HepG2 (cell line): ENCODE data around the gene PSIP1. TPM values are rescaled to one million over a fixed set of nuclear protein-coding genes. Genes with fewer than 3 reads are reported as not detected.

Experiments used
- AGO2 ChIP-seq: fragments of 200-400 bp; formaldehyde crosslinking; optimal IDR thresholded peaks from 2 replicates; pipeline ENCODE3; 2017; ENCODE audit warnings: mild to moderate bottlenecking, low read depth, low read length, moderate library complexity
- ARNT ChIP-seq: fragments of 450-650 bp; IDR thresholded peaks from 2 replicates; pipeline ENCODE4 v1.6.1; 2017
- FOXA3 ChIP-seq: IDR thresholded peaks from 2 replicates; pipeline ENCODE4 v1.6.1; 2016; ENCODE audit warnings: missing genetic modification reagents, missing compliant biosample characterization
- HNRNPUL1 ChIP-seq: fragments of 200-400 bp; formaldehyde crosslinking; IDR thresholded peaks from 2 replicates; pipeline ENCODE4 v1.6.1; 2017; ENCODE audit warnings: low read depth, mild to moderate bottlenecking, low read length, moderate library complexity
- NR2F6 ChIP-seq, 2 experiments: IDR thresholded peaks; 2 replicates each; pipeline ENCODE4 v1.6.1; 2016; ENCODE audit warnings: antibody characterized with exemption in 1 of 2, mild to moderate bottlenecking in 1 of 2
- ZBTB20 ChIP-seq: sonication (generic); formaldehyde crosslinking; IDR thresholded peaks from 2 replicates; pipeline ENCODE4 v1.8.1; 2023; ENCODE audit warnings: missing genetic modification reagents, low read depth, mild to moderate bottlenecking, borderline replicate concordance
- ZBTB4 ChIP-seq: sonication (generic); formaldehyde crosslinking; IDR thresholded peaks from 2 replicates; pipeline ENCODE4 v1.4.0; 2020; ENCODE audit warnings: missing genetic modification reagents, mild to moderate bottlenecking, borderline replicate concordance
- ZBTB42 ChIP-seq: sonication (generic); formaldehyde crosslinking; IDR thresholded peaks from 2 replicates; pipeline ENCODE4 v1.5.0; 2020; ENCODE audit warnings: mild to moderate bottlenecking, missing genetic modification reagents
- ZNF142 ChIP-seq: sonication (generic); formaldehyde crosslinking; IDR thresholded peaks from 2 replicates; pipeline ENCODE4 v1.4.0; 2020; ENCODE audit warnings: missing genetic modification reagents
- ZNF234 ChIP-seq: sonication (generic); formaldehyde crosslinking; conservative IDR thresholded peaks from 2 replicates; pipeline ENCODE4 v1.5.1; 2020; ENCODE audit warnings: mild to moderate bottlenecking, missing genetic modification reagents
- ZNF235 ChIP-seq: sonication (generic); formaldehyde crosslinking; IDR thresholded peaks from 2 replicates; pipeline ENCODE4 v1.8.1; 2023; ENCODE audit warnings: mild to moderate bottlenecking, missing genetic modification reagents, borderline replicate concordance
- ZNF761 ChIP-seq: sonication (generic); formaldehyde crosslinking; conservative IDR thresholded peaks from 2 replicates; pipeline ENCODE4 v1.4.0; 2020; ENCODE audit warnings: mild to moderate bottlenecking, missing genetic modification reagents
- polyA plus RNA-seq, 8 experiments: library from polyadenylated mRNA; depleted of rRNA in 3 of 8; stranded (reverse) in 7 of 8; unstranded in 1 of 8; fragments of >200 nt; fragmentation: Illumina TruSeq in 4 of 8; extraction: Trizol in 4 of 8; gene quantifications; 2 replicates each; pipeline versions ENCODE4 v1.2.1 to v1.2.3, GENCODE V29; 2011 to 2016; ENCODE audit warnings: low read depth in 4 of 8, missing spikeins in 1 of 8, mixed read lengths in 1 of 8; ENCODE audit not compliant: insufficient read depth in 1 of 8
- total RNA-seq, 5 experiments: library from RNA; depleted of rRNA; stranded (reverse); fragments of >200 nt; fragmentation: Illumina TruSeq; extraction: Trizol; gene quantifications; 2 replicates each; pipeline ENCODE4 v1.2.3, GENCODE V29; 2016; ENCODE audit warnings: low read depth in 1 of 5

The PSIP1 gene
- total and polyA plus RNA-seq, 2 of the 13 experiments (the other 11 are each of a cell fraction or from before 2014, with no cell fraction given) = 12.6 to 46.4 TPM

- TF ChIP-seq ZNF234 (CRISPR knock-in tag) (no peak), ZBTB42 (CRISPR knock-in tag) (0 out of 2 replicates have a peak, but pooled peaks have one; percentile 63), NR2F6 (IDR thresholded peaks at IDR 0.05) (no peak), NR2F6 (CRISPR knock-in tag; IDR thresholded peaks at IDR 0.05) (peak; percentile 46), ARNT (no peak), HNRNPUL1 (no peak), ZBTB20 (CRISPR knock-in tag) (0 out of 2 replicates have a peak, but pooled peaks have one; percentile 58), ZNF142 (CRISPR knock-in tag) (peak; percentile 88), FOXA3 (CRISPR knock-in tag) (peak; percentile 37; the same call in 1 of the 2 replicates), ZNF235 (CRISPR knock-in tag) (peak; percentile 76; the same call in 1 of the 2 replicates), ZNF761 (no peak), AGO2 (peak; percentile 76), ZBTB4 (CRISPR knock-in tag) (peak; percentile 24; the same call in 1 of the 2 replicates)
Measured at GRCh38 chr9:15422372-15423230, 88.2 kb downstream of the PSIP1 start, which contains the start of gene SNAPC3 (continued).
